Loucy (cell line): ENCODE data around the gene ELAVL1.

ENCODE experiments used
- H2AFZ ChIP-seq: fragments of 200-600 bp; sonication (generic); 2 replicates; pipeline ENCODE4 v1.6.0; 2016; ENCODE audit warnings: antibody characterized with exemption, mild to moderate bottlenecking, low read length, moderate library complexity
- H3F3A ChIP-seq: fragments of 200-600 bp; 2 replicates; pipeline ENCODE4 v1.6.0; 2016; ENCODE audit warnings: antibody characterized with exemption, low read depth, mild to moderate bottlenecking
- H3K27me3 ChIP-seq: fragments of 200-600 bp; sonication (generic); 2 replicates; pipeline ENCODE4 v1.6.1; 2014; ENCODE audit warnings: low read length, mild to moderate bottlenecking; ENCODE audit not compliant: insufficient read depth, poor library complexity, severe bottlenecking
- H3K36me3 ChIP-seq: fragments of 200-600 bp; sonication (generic); 2 replicates; pipeline ENCODE4 v1.6.1; 2016; ENCODE audit warnings: low read length; ENCODE audit not compliant: insufficient read depth
- H3K4me1 ChIP-seq: fragments of 200-600 bp; sonication (generic); 2 replicates; pipeline ENCODE4 v1.5.1; 2014; ENCODE audit warnings: low read length, mild to moderate bottlenecking; ENCODE audit not compliant: insufficient read depth, poor library complexity, severe bottlenecking
- H3K4me2 ChIP-seq: fragments of 200-600 bp; sonication (generic); 2 replicates; pipeline ENCODE4 v1.6.0; 2014; ENCODE audit warnings: antibody characterized with exemption, low read length, low read depth, mild to moderate bottlenecking; ENCODE audit not compliant: poor library complexity, severe bottlenecking
- H3K4me3 ChIP-seq: fragments of 200-600 bp; sonication (generic); 2 replicates; pipeline ENCODE4 v1.5.1; 2014; ENCODE audit warnings: low read length, mild to moderate bottlenecking, mixed read lengths; ENCODE audit not compliant: poor library complexity, severe bottlenecking
- H3K79me2 ChIP-seq: fragments of 200-600 bp; sonication (generic); 2 replicates; pipeline ENCODE4 v1.6.1; 2014; ENCODE audit warnings: low read length; ENCODE audit not compliant: insufficient read depth
- H3K9ac ChIP-seq: fragments of 200-600 bp; sonication (generic); 2 replicates; pipeline ENCODE4 v1.6.0; 2014; ENCODE audit warnings: mild to moderate bottlenecking, low read depth, low read length, moderate library complexity; ENCODE audit not compliant: poor library complexity, severe bottlenecking
- H3K9me2 ChIP-seq: fragments of 200-600 bp; sonication (generic); replicated peaks from 2 replicates; pipeline ENCODE4 v1.6.1; 2016; ENCODE audit warnings: low read depth, low read length, mixed read lengths
- H3K9me3 ChIP-seq: fragments of 200-600 bp; sonication (generic); 2 replicates; pipeline ENCODE4 v1.6.1; 2014; ENCODE audit warnings: mild to moderate bottlenecking, antibody characterized with exemption, low read length, low read depth; ENCODE audit not compliant: insufficient read depth
- H4K20me1 ChIP-seq: fragments of 200-600 bp; sonication (generic); 2 replicates; pipeline ENCODE4 v1.6.0; 2014; ENCODE audit warnings: antibody characterized with exemption, low read length, mild to moderate bottlenecking; ENCODE audit not compliant: insufficient read depth, poor library complexity, severe bottlenecking
- EZH2phosphoT487 ChIP-seq: fragments of 200-600 bp; IDR thresholded peaks from 2 replicates; pipeline ENCODE4 v1.6.1; 2018; ENCODE audit warnings: antibody characterized with exemption, mild to moderate bottlenecking, moderate library complexity, borderline replicate concordance
- TF ChIP-seq, protein P1 (sequence below): fragments of 200-600 bp; sonication (generic); conservative IDR thresholded peaks from 2 replicates; pipeline ENCODE4 v1.5.1; 2014; ENCODE audit warnings: mild to moderate bottlenecking, antibody characterized with exemption, low read length

The ELAVL1 gene

DNA sequence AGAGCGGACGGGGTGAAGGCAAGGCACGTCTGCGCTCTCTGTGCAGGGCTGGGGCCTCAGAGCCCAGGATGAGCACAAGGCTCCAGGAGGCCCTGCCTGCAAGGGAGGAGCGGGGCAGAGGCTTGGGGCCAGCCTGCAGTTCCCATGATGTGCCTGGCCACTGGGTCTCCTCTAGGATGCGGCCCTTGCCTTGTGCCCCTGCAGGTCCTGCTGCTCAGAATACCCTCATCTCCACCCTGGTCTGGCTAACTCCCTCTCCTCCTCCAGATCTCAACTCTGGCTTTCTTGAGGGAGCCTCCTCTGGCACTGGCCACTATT, 27.8 kb downstream of the ELAVL1 start:
- TF ChIP-seq, protein P1, sequence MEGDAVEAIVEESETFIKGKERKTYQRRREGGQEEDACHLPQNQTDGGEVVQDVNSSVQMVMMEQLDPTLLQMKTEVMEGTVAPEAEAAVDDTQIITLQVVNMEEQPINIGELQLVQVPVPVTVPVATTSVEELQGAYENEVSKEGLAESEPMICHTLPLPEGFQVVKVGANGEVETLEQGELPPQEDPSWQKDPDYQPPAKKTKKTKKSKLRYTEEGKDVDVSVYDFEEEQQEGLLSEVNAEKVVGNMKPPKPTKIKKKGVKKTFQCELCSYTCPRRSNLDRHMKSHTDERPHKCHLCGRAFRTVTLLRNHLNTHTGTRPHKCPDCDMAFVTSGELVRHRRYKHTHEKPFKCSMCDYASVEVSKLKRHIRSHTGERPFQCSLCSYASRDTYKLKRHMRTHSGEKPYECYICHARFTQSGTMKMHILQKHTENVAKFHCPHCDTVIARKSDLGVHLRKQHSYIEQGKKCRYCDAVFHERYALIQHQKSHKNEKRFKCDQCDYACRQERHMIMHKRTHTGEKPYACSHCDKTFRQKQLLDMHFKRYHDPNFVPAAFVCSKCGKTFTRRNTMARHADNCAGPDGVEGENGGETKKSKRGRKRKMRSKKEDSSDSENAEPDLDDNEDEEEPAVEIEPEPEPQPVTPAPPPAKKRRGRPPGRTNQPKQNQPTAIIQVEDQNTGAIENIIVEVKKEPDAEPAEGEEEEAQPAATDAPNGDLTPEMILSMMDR, result no peak
- TF ChIP-seq EZH2phosphoT487, result no peak
- no peaks in the 10 kb centered on the region for H3K9me3 ChIP-seq
- no peak overlapping the region for H3K4me2 ChIP-seq
- no peaks in the 10 kb centered on the region for H3F3A ChIP-seq
- H2AFZ ChIP-seq, result no peak overlapping the region
- H3K4me3 ChIP-seq, result no peak overlapping the region
- H4K20me1 ChIP-seq, result peaks cover 32% of the 10 kb centered on the region
- H3K36me3 ChIP-seq, result peaks cover 90% of the 10 kb centered on the region
- no peaks in the 10 kb centered on the region for H3K9me2 ChIP-seq
- H3K79me2 ChIP-seq, result peaks cover 8% of the 10 kb centered on the region; the same call in 1 of the 2 replicates
- H3K9ac ChIP-seq, result no peak overlapping the region
- H3K27me3 ChIP-seq, result no peaks in the 10 kb centered on the region
- H3K4me1 ChIP-seq, result no peaks in the 10 kb centered on the region

- Histone ChIP-seq H3K27me3 (no peaks in the 10 kb centered on the region), H3K9me3 (no peaks in the 10 kb centered on the region), H3K79me2 (peaks cover 7% of the 10 kb centered on the region; the same call in 1 of the 2 replicates), H3K9ac (no peak overlapping the region), H3K4me3 (no peak overlapping the region), H3K36me3 (peaks cover 89% of the 10 kb centered on the region), H4K20me1 (peaks cover 27% of the 10 kb centered on the region), H3F3A (no peaks in the 10 kb centered on the region), H3K9me2 (no peaks in the 10 kb centered on the region), H3K4me1 (no peaks in the 10 kb centered on the region), H2AFZ (no peak overlapping the region), H3K4me2 (no peak overlapping the region)
- TF ChIP-seq, protein P1, result no peak
- no peak for TF ChIP-seq EZH2phosphoT487
Observed at GRCh38 chr19:7977021-7977722, 28.3 kb downstream of the ELAVL1 start.

DNA sequence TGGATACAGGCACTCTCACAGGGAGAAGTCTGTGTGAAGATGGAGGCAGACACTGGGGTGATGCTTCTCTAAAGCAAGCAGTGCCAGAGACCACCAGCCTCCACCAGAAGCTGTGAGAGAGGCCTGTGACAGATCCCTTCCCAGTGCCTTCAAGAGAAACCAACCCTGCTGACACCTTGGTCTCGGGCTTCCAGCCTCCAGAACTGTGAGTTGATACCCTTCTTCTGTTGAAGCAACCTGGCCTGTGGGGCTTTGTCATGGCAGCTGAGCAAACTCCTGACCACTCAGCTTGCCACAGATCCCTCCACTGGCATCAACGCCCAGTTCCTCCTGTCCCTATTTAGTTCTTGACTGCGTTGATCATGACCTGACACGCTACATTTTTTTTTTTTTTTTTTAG, 29.0 kb downstream of the ELAVL1 start:
- Histone ChIP-seq H3K27me3 (no peaks in the 10 kb centered on the region), H3K9me2 (no peaks in the 10 kb centered on the region), H3K9ac (no peak overlapping the region), H2AFZ (no peak overlapping the region), H3K36me3 (peaks cover 89% of the 10 kb centered on the region), H3K4me3 (no peak overlapping the region), H3K4me1 (no peaks in the 10 kb centered on the region), H3K4me2 (no peak overlapping the region), H4K20me1 (peaks cover 22% of the 10 kb centered on the region), H3F3A (no peaks in the 10 kb centered on the region), H3K79me2 (no peaks in the 10 kb centered on the region; the same call in 1 of the 2 replicates), H3K9me3 (no peaks in the 10 kb centered on the region)
- no peak for TF ChIP-seq EZH2phosphoT487
- TF ChIP-seq, protein P1, result no peak
